ENCODE results near the gene PACS2. TPM values are rescaled to one million over a fixed set of nuclear protein-coding genes. Genes with fewer than 3 reads are reported as not detected.

The PACS2 gene
- total RNA-seq, 1 experiment from 2014 or later: 72.5 TPM

DNA sequence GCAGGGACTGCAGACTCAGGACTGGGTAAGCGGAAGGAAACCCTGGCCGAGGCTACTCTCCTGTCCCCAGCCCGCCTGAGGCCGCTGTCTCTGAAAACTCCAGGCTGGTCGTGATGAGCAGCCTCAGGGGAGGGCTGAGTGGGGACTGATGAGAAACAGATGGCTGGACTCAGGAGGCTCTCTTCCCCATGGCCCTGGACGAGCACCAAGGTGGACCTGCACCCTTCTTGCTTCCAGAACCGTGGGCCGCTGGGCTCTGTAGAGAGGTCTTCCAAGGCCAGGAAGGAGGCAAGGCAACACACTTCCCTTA, 84.9 kb downstream of the PACS2 start:
- no peak overlapping the region for H3T11ph ChIP-seq (ENCODE audit: low read length)
- peaks cover 65% of the 10 kb centered on the region for H3K27me3 Mint-ChIP-seq (ENCODE audit: low read depth)
- H3K9me3 Mint-ChIP-seq: peaks cover 49 to 62% of the 10 kb centered on the region in 2 experiments
- no peak overlapping the region for H3K18ac ChIP-seq (ENCODE audit: insufficient read length, low read depth, low read length)
- no peak overlapping the region for H2BK120ac ChIP-seq (ENCODE audit: low read depth, low read length, poor library complexity, severe bottlenecking)
- no peaks in the 10 kb centered on the region for H3K27me3 ChIP-seq (ENCODE audit: insufficient read depth, low read length)
- no peak overlapping the region for H2BK20ac ChIP-seq (ENCODE audit: low read depth, low read length, poor library complexity, severe bottlenecking)
- H2AFZ ChIP-seq (ENCODE audit: low read length): no peak overlapping the region
- H3K36me3 Mint-ChIP-seq (ENCODE audit: insufficient read depth in 1 of 3, low read depth in 3 of 3): peaks cover 38 to 49% (median 48%) of the 10 kb centered on the region in 3 experiments
- no peak overlapping the region; the same call in 1 of the 2 replicates for H2BK15ac ChIP-seq (ENCODE audit: low read depth, low read length)
- no peak overlapping the region for H2BK12ac ChIP-seq (ENCODE audit: insufficient read length, low read depth, low read length)
- H3K4me1 Mint-ChIP-seq: 0 out of 4 replicates have a peak, but pooled peaks cover 0 to 3% of the 10 kb centered on the region in 2 experiments
- H2AK5ac ChIP-seq (ENCODE audit: insufficient read length, low read length): no peak overlapping the region
- H2BK5ac ChIP-seq (ENCODE audit: insufficient read length, low read length): no peak overlapping the region
- no peaks in the 10 kb centered on the region for H3K79me2 ChIP-seq (ENCODE audit: insufficient read depth, low read length)
- no peak overlapping the region for H3K14ac ChIP-seq (ENCODE audit: insufficient read depth, low read length)
- H3K23me2 ChIP-seq (ENCODE audit: insufficient read length, low read depth, low read length, poor library complexity, severe bottlenecking): no peaks in the 10 kb centered on the region
- H3K79me1 ChIP-seq (ENCODE audit: insufficient read depth, low read depth, low read length, poor library complexity, severe bottlenecking): no peaks in the 10 kb centered on the region
- no peaks in the 10 kb centered on the region for H3K4me1 ChIP-seq (ENCODE audit: insufficient read depth, low read length)
- peaks cover 16% of the 10 kb centered on the region for H3K9me3 ChIP-seq (ENCODE audit: control insufficient read depth, low read depth, low read length)
- H4K5ac ChIP-seq (ENCODE audit: insufficient read length, low read depth, low read length): no peak overlapping the region
- no peak overlapping the region for H4K8ac ChIP-seq (replicated peaks; ENCODE audit: insufficient read length, low read depth, low read length)
- TF ChIP-seq, protein P1, sequence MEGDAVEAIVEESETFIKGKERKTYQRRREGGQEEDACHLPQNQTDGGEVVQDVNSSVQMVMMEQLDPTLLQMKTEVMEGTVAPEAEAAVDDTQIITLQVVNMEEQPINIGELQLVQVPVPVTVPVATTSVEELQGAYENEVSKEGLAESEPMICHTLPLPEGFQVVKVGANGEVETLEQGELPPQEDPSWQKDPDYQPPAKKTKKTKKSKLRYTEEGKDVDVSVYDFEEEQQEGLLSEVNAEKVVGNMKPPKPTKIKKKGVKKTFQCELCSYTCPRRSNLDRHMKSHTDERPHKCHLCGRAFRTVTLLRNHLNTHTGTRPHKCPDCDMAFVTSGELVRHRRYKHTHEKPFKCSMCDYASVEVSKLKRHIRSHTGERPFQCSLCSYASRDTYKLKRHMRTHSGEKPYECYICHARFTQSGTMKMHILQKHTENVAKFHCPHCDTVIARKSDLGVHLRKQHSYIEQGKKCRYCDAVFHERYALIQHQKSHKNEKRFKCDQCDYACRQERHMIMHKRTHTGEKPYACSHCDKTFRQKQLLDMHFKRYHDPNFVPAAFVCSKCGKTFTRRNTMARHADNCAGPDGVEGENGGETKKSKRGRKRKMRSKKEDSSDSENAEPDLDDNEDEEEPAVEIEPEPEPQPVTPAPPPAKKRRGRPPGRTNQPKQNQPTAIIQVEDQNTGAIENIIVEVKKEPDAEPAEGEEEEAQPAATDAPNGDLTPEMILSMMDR (conservative IDR thresholded peaks at IDR 0.05): no peak
- peak overlapping the region; percentile 23 to 35; a peak in 2 of 5 replicates for H3K4me3 Mint-ChIP-seq
- DNase-seq: no peak
- H4K91ac ChIP-seq (ENCODE audit: insufficient read length, low read depth, low read length): no peak overlapping the region
- no peak overlapping the region for H3K23ac ChIP-seq (ENCODE audit: insufficient read length, low read depth, low read length)
- H4K20me1 ChIP-seq (ENCODE audit: control insufficient read depth, insufficient read depth, insufficient read length): no peaks in the 10 kb centered on the region
- H3K27ac ChIP-seq (ENCODE audit: insufficient read length, low read depth, low read length): no peak overlapping the region
- no peak overlapping the region for H3K4ac ChIP-seq (ENCODE audit: low read depth, low read length)
- H3K27ac Mint-ChIP-seq: no peak overlapping the region
- no peak overlapping the region for H3K56ac ChIP-seq (ENCODE audit: insufficient read length, low read depth, low read length)
- no peak overlapping the region for H3K9ac ChIP-seq (ENCODE audit: extremely low read depth, insufficient read length, low read length)
- WGBS (ENCODE audit: extremely low coverage, insufficient read length, low lambda C conversion rate): no CpG with 5 or more reads among the region's 8 CpGs
- no peak overlapping the region for H3K4me2 ChIP-seq (ENCODE audit: insufficient read depth, insufficient read length, low read length)
